ENCODE measurements around the gene SELENON. TPM values are rescaled to one million over a fixed set of nuclear protein-coding genes. Genes with fewer than 3 reads are reported as not detected.
A peak's percentile ranks its signal among the peaks of the same experiment; 100 is the strongest.
"Not testable (repeated sequence)": the region's sequence is repeated elsewhere in the genome, so short reads cannot be mapped to it uniquely, and the experiment has no call there.

The SELENON gene
- total RNA-seq, 4 donors from 2014 or later: 9.0 to 94.0 (median 18.0) TPM

DNA sequence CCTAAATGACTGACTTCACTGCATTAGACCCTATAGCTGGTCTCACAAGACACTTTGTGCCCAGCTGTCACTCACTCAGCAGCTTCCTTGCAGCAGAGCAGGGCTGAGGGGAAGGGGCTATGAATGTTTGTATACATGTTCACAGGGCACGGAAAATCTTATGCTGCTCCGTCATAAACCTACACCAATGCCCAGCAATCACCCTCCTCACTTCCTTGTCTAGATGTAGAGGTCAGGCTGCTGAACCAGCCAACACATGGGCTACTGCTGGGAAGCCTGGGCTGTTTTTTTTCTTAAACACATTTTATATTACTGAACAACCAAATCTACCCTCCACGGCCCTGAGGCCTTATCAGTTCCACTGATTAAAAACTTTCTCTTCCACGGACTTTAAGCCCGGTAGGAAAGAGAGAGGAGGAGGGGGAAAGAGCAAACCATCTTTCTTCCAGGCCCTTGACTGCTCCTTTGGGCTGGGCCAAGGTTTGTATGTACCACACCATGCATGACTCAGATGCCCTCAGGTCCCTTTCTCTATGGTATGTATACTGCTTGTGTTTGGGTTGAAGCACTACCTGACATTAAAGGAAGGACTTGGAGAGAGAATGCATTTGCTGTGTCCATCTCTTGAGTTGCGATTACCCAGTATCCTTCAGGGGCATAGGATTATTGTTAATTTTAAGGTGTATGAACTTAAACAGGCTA, 32.5 kb downstream of the SELENON start:
- no peaks in the 10 kb centered on the region for H3K36me3 ChIP-seq
- intact Hi-C loops (cut with DNase I; ENCODE audit: low total_unique reads): no loop called here
- H3K4me3 ChIP-seq: no peak overlapping the region
- no peaks in the 10 kb centered on the region for H3K4me1 ChIP-seq
- no peak overlapping the region for H3K27ac ChIP-seq
- no peak for DNase-seq
- H3K27me3 ChIP-seq: no peaks in the 10 kb centered on the region
- TF ChIP-seq, protein P1, sequence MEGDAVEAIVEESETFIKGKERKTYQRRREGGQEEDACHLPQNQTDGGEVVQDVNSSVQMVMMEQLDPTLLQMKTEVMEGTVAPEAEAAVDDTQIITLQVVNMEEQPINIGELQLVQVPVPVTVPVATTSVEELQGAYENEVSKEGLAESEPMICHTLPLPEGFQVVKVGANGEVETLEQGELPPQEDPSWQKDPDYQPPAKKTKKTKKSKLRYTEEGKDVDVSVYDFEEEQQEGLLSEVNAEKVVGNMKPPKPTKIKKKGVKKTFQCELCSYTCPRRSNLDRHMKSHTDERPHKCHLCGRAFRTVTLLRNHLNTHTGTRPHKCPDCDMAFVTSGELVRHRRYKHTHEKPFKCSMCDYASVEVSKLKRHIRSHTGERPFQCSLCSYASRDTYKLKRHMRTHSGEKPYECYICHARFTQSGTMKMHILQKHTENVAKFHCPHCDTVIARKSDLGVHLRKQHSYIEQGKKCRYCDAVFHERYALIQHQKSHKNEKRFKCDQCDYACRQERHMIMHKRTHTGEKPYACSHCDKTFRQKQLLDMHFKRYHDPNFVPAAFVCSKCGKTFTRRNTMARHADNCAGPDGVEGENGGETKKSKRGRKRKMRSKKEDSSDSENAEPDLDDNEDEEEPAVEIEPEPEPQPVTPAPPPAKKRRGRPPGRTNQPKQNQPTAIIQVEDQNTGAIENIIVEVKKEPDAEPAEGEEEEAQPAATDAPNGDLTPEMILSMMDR (IDR thresholded peaks at IDR 0.05): no peak
- no peak for TF ChIP-seq POLR2A (IDR thresholded peaks at IDR 0.05)
- no peaks in the 10 kb centered on the region for H3K9me3 ChIP-seq

DNA sequence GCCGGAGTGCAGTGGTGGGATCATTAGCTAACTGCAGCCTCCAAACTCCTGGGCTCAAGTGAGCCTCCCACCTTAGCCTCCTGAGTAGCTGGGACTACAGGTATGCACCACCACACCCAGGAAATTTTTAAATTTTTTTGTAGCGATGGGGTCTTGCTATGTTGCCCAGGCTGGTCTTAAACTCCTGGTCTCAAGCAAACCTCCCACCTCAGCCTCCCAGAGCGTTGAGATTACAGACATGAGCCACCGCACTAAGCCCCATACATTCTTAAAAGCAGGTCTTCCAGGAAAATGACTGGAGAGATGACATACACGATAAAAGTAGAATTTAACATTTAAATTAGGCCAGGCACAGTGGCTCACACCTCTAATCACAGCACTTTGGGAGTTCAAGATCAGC, 33.2 kb downstream of the SELENON start:
- intact Hi-C loops (cut with DNase I; ENCODE audit: low total_unique reads): no loop called here
- H3K27ac ChIP-seq: no peak overlapping the region
- H3K4me1 ChIP-seq: no peaks in the 10 kb centered on the region
- H3K36me3 ChIP-seq: no peaks in the 10 kb centered on the region
- TF ChIP-seq, protein P1 (IDR thresholded peaks at IDR 0.05): no peak
- no peak for TF ChIP-seq POLR2A (IDR thresholded peaks at IDR 0.05)
- H3K4me3 ChIP-seq: no peak overlapping the region
- H3K27me3 ChIP-seq: no peaks in the 10 kb centered on the region
- no peak for DNase-seq
- no peaks in the 10 kb centered on the region for H3K9me3 ChIP-seq

DNA sequence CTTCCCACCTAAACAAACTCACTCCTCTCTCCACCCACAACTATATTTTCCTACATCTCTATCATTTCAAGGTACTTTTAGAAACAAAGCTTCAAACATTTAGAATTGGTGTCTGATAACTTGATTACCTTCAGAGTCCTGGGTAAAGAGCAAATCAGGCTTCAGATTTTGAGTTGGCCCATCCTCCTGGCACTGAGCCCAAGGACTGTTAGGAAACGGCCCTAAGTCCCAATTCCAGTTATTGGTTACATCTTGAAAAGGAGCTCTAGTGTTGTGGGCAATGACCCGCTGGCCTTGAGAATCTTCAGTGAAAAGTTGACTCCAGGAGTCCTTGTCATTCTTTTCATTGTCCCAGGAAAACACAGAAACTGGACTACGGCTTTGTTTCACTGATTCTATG, 34.9 kb downstream of the SELENON start:
- Histone ChIP-seq H3K36me3 (no peaks in the 10 kb centered on the region), H3K27me3 (no peaks in the 10 kb centered on the region), H3K27ac (no peak overlapping the region), H3K9me3 (no peaks in the 10 kb centered on the region), H3K4me1 (no peaks in the 10 kb centered on the region), H3K4me3 (no peak overlapping the region)
- DNase-seq: no peak
- no peak for TF ChIP-seq POLR2A (IDR thresholded peaks at IDR 0.05)
- TF ChIP-seq, protein P1 (IDR thresholded peaks at IDR 0.05): no peak
- intact Hi-C loops (cut with DNase I; ENCODE audit: low total_unique reads): no loop called here

DNA sequence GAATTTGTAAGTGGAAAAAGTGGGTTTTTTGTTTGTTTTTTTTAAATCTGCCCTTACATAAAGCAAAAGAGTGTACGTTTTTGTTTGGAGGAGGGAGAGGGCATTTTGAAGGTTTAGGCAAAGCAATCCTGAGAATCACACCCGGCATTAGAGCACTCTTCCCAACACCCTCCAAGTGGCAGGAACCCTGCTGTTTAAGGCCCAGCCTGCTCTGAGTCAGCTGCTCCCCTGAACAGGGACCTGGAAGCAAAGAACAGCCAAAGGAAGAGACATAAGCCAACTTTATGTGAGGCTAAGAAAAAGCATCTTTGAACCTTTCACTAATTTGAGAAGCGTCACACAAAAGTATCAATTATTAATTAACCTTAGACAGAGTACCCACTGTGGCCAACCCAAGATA, 36.7 kb downstream of the SELENON start:
- Histone ChIP-seq H3K27me3 (no peaks in the 10 kb centered on the region), H3K9me3 (no peaks in the 10 kb centered on the region), H3K4me3 (no peak overlapping the region), H3K4me1 (no peaks in the 10 kb centered on the region), H3K36me3 (no peaks in the 10 kb centered on the region), H3K27ac (no peak overlapping the region)
- DNase-seq: no peak
- TF ChIP-seq, protein P1 (IDR thresholded peaks at IDR 0.05): no peak
- TF ChIP-seq POLR2A (IDR thresholded peaks at IDR 0.05): no peak
- intact Hi-C loops (cut with DNase I; ENCODE audit: low total_unique reads): no loop called here

DNA sequence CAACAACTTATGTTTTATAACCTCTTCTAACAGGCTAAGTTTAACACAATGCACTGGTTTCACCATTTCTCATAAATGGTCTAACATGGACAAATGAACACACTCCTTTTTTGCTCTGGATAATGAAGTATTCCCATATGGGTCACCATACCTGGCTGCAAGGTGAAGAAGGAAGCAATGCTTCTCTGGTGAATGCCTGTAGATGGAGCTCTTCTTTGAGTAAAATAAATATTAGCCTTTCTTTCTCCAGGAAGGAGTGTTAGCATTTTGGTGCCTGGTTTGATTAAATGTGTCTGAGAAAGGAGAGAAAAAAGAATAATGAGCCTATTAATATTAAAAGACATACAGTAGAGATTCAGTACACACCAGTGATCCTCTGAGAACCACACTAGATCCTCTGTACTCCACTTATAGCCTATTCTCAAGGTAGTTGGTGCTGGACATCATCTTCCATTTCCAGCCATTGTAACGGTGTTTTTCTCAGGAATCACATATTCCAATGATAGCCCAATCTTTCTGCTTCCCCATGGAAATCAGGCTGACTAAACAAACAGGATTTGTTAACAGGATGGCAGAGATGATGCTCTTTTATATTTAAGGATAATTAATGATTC, 37.4 kb downstream of the SELENON start:
- no peaks in the 10 kb centered on the region for H3K4me1 ChIP-seq
- H3K27me3 ChIP-seq: no peaks in the 10 kb centered on the region
- no peak for DNase-seq
- no peaks in the 10 kb centered on the region for H3K36me3 ChIP-seq
- H3K4me3 ChIP-seq: no peak overlapping the region
- intact Hi-C loops (cut with DNase I; ENCODE audit: low total_unique reads): no loop called here
- no peak for TF ChIP-seq POLR2A (IDR thresholded peaks at IDR 0.05)
- TF ChIP-seq, protein P1 (IDR thresholded peaks at IDR 0.05): peak; percentile 6 to 29 (median 15)
- H3K27ac ChIP-seq: no peak overlapping the region
- no peaks in the 10 kb centered on the region for H3K9me3 ChIP-seq

DNA sequence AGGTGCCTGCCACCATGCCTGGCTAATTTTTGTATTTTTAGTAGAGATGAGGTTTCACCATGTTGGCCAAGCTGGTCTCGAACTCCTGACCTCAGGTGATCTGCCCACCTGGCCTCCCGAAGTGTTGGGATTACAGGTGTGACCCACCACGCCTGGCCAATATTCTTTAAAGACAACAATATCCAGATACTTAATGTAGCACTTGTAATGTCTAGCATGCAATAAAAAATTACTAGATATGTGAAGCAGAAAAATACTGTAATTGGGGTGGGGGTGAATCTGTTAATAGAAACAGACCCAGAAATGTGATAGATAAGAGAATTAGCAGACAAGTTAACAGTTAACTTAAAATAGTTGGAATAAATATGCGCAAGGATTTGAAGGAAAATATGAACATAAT, 39.8 kb downstream of the SELENON start:
- DNase-seq; H3K4me3 ChIP-seq; H3K36me3 ChIP-seq; H3K27me3 ChIP-seq; intact Hi-C loops (cut with DNase I; ENCODE audit: low total_unique reads); H3K27ac ChIP-seq; H3K4me1 ChIP-seq; H3K9me3 ChIP-seq: not testable (repeated sequence)
